Upper lobe of left lung (tissue), 6 donors: Measurements from ENCODE around the gene DGCR2. TPM values are rescaled to one million over a fixed set of nuclear protein-coding genes. Genes with fewer than 3 reads are reported as not detected.

Source experiments
- ATAC-seq, 2 donors: fragments of 200-7000 bp; cut with Tn5 transposase; one replicate each; pipeline ENCODE4 v1.9.1; 2022; ENCODE audit warnings: mild to moderate bottlenecking in 2 of 2, moderate library complexity in 2 of 2; ENCODE audit not compliant: low FRiP score in 2 of 2
- DNase-seq, 2 donors: peaks; one replicate each; pipeline ENCODE4 v3.0.0-alpha.2; 2019 to 2020
- H3K27ac ChIP-seq, 4 donors: fragments of 200-600 bp; sonication (generic); one replicate each; pipeline ENCODE4 v1.5.1; 2016 to 2019
- H3K27me3 ChIP-seq, 4 donors: fragments of 200-600 bp; sonication (generic); one replicate each; pipeline ENCODE4 v1.5.1; 2017 to 2019
- H3K36me3 ChIP-seq, 4 donors: fragments of 200-600 bp; sonication (generic); one replicate each; pipeline ENCODE4 v1.5.1; 2016 to 2019
- H3K4me1 ChIP-seq, 4 donors: fragments of 200-600 bp; sonication (generic); one replicate each; pipeline ENCODE4 v1.5.1; 2018 to 2019
- H3K4me3 ChIP-seq, 4 donors: fragments of 200-600 bp; sonication (generic); one replicate each; pipeline ENCODE4 v1.5.1; 2017 to 2019; ENCODE audit warnings: mild to moderate bottlenecking in 2 of 4, moderate library complexity in 1 of 4
- H3K9me3 ChIP-seq, 4 donors: fragments of 200-600 bp; sonication (generic); one replicate each; pipeline ENCODE4 v1.5.1; 2018 to 2019
- EP300 ChIP-seq, 4 donors: sonication (generic); formaldehyde crosslinking; IDR thresholded peaks; one replicate each; pipeline ENCODE4 v1.5.1; 2017; ENCODE audit warnings: antibody characterized with exemption in 4 of 4, control low read depth in 2 of 4
- POLR2A ChIP-seq, 4 donors: fragments of 450-650 bp; IDR thresholded peaks; one replicate each; pipeline ENCODE4 v1.5.1; 2016 to 2017; ENCODE audit warnings: antibody characterized with exemption in 4 of 4, mild to moderate bottlenecking in 2 of 4
- POLR2AphosphoS5 ChIP-seq, 2 donors: sonication (generic); formaldehyde crosslinking; IDR thresholded peaks; one replicate each; pipeline ENCODE4 v1.5.1; 2017; ENCODE audit warnings: antibody characterized with exemption in 2 of 2
- WGBS, 2 donors: methylation state at CpG; one replicate each; pipeline ENCODE4 v1.1.5; 2017 to 2018; 5-methylcytosine and 5-hydroxymethylcytosine counted together
- total RNA-seq, 6 donors: library from RNA; depleted of rRNA in 4 of 6; stranded (reverse); fragments of >200 nt in 4 of 6; gene quantifications; one replicate each; pipeline versions ENCODE4 v1.1.0 to v1.2.1, GENCODE V29; 2016 to 2021
- TF ChIP-seq, protein P1 (sequence below), 6 experiments: fragments of 450-650 bp in 4 of 6; fragments of 200-600 bp in 2 of 6; sonication (generic) in 2 of 6; IDR thresholded peaks; one replicate each; pipeline ENCODE4 v1.5.1; 2016 to 2019; ENCODE audit warnings: antibody characterized with exemption in 6 of 6
- donor health status: DM: no; HTN: no; CAD: no; lungs with moderate emphysema.
- donor health status: DM: no; HTN: yes; CAD: no; lungs with severe emphysema.

Gene DGCR2
- total RNA-seq, 6 donors from 2014 or later, result 65.9 to 101 (median 89.9) TPM

DNA sequence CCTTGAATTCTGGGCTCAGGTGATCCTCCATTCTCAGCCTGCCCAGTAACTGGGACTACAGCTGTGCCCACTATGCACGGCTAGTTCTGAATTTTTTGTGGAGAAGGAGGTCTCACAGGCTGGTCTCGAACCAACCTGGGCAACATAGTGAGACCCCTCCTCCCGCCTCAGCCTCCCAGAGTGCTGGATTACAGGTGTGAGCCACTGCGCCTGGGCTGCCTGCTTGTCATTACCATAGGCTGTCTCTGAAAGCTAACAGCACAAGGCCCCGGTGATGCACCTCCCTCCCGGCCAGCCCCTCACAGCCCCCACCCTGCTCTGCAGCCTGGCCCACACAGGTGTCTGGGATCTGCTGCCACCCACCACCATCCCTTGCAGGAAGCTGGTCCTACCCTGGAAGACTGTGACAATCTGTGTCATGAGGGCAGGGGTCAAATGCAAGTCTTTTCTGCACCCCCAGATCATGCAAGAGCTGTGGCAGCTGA lies 82.4 kb downstream of the DGCR2 start:
- DNase-seq, result peak in 1 of 2 donors; percentile 39
- peaks cover 24 to 87% (median 73%) of the 10 kb centered on the region in 4 donors for H3K36me3 ChIP-seq
- no peak overlapping the region for H3K27ac ChIP-seq
- H3K4me3 ChIP-seq, result no peak overlapping the region
- H3K9me3 ChIP-seq, result no peaks in the 10 kb centered on the region
- H3K4me1 ChIP-seq, result no peaks in the 10 kb centered on the region
- no peak for ATAC-seq
- no peaks in the 10 kb centered on the region for H3K27me3 ChIP-seq
- WGBS, 2 donors, result 90 to 93% methylated on average over 2 to 6 of the region's 6 CpGs
- no peak for TF ChIP-seq EP300 (IDR thresholded peaks at IDR 0.05)
- TF ChIP-seq POLR2AphosphoS5 (IDR thresholded peaks at IDR 0.05), result no peak
- TF ChIP-seq POLR2A (IDR thresholded peaks at IDR 0.05), result no peak
- TF ChIP-seq, protein P1, sequence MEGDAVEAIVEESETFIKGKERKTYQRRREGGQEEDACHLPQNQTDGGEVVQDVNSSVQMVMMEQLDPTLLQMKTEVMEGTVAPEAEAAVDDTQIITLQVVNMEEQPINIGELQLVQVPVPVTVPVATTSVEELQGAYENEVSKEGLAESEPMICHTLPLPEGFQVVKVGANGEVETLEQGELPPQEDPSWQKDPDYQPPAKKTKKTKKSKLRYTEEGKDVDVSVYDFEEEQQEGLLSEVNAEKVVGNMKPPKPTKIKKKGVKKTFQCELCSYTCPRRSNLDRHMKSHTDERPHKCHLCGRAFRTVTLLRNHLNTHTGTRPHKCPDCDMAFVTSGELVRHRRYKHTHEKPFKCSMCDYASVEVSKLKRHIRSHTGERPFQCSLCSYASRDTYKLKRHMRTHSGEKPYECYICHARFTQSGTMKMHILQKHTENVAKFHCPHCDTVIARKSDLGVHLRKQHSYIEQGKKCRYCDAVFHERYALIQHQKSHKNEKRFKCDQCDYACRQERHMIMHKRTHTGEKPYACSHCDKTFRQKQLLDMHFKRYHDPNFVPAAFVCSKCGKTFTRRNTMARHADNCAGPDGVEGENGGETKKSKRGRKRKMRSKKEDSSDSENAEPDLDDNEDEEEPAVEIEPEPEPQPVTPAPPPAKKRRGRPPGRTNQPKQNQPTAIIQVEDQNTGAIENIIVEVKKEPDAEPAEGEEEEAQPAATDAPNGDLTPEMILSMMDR (IDR thresholded peaks at IDR 0.05), result no peak

DNA sequence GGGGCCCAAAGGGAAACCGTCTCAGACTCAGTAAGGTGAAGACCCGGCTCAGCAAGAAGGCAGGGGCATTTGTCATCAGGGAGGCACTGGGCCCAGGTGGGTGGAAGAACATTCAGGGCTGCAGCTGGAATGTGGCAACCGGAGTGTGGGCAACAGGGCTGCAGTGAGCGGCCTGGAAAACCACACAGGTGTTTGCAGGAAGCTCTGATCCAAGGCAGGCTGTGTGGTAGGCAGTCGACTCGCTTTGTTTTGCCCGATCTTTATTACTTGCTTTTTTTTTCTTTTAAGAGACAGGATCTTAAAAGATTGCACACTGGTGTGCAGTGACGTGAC lies 82.8 kb downstream of the DGCR2 start:
- H3K27me3 ChIP-seq, result no peaks in the 10 kb centered on the region
- H3K27ac ChIP-seq, result no peak overlapping the region
- ATAC-seq (no peak), DNase-seq (no peak)
- H3K4me1 ChIP-seq, result no peaks in the 10 kb centered on the region
- no peak for TF ChIP-seq POLR2A (IDR thresholded peaks at IDR 0.05)
- TF ChIP-seq EP300 (IDR thresholded peaks at IDR 0.05), result no peak
- no peak for TF ChIP-seq POLR2AphosphoS5 (IDR thresholded peaks at IDR 0.05)
- TF ChIP-seq, protein P1 (IDR thresholded peaks at IDR 0.05), result no peak
- peaks cover 20 to 82% (median 69%) of the 10 kb centered on the region in 4 donors for H3K36me3 ChIP-seq
- no peaks in the 10 kb centered on the region for H3K9me3 ChIP-seq
- 90 to 94% methylated on average over 7 to 8 of the region's 8 CpGs for WGBS, 2 donors
- no peak overlapping the region for H3K4me3 ChIP-seq

DNA sequence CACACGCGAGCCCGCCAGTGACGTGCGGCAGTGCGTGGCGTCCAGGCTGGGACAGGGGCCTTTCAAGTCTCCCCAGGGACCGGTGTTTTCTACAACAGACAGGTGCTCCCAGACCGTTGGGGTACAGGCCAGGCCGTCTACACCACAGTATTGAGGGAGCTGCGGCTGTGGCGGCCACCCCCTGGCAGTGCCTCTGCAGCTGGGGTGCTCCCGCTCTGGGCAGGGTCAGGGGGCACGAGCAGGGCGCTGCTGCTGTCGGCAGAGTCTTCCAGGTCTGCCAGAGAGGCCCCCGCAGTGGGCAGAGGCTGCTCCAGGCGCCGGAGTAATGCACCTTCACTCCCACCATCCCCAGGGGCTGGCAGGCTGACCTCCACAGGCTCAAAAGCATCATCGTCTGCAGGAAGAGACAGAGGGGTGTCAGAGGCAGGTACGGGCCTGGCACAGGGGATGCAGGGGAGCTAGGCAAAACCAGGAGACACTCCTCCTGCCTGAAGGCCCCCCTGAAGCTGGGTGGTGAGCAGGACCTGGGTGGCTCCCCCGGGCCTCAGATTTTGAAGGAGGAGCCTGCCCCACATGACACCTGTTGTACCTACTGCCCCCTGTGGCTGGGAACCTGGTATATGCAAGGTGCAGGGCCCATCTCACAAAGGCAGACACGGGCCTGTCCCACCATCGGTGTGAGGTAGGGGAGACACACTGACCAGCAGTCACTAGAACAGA lies 83.3 kb downstream of the DGCR2 start:
- no peaks in the 10 kb centered on the region for H3K9me3 ChIP-seq
- no peak for TF ChIP-seq POLR2A (IDR thresholded peaks at IDR 0.05)
- TF ChIP-seq POLR2AphosphoS5 (IDR thresholded peaks at IDR 0.05), result no peak
- TF ChIP-seq EP300 (IDR thresholded peaks at IDR 0.05), result no peak
- TF ChIP-seq, protein P1 (IDR thresholded peaks at IDR 0.05), result no peak

DNA sequence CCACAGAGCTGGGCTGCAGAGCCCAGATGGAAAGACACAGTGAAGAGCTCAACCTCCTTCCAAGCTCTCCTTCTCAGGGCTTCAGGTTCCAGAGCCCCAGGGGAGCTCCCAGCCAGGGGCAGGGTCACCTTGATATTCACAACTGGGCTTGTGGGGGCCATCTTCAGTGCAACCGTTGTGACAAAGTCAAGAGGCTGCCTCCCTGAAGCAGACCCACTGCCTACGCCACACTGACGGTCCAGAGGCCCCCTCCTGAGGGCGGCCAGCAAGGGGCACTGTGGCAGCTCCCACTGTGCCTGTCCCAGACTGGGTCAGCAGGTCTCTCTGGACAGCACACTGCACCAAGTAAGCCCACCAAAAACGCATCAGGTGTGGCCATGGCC lies 84.1 kb downstream of the DGCR2 start:
- no peak overlapping the region for H3K4me3 ChIP-seq
- TF ChIP-seq POLR2AphosphoS5 (IDR thresholded peaks at IDR 0.05) (no peak), POLR2A (IDR thresholded peaks at IDR 0.05) (no peak), EP300 (IDR thresholded peaks at IDR 0.05) (no peak)
- TF ChIP-seq, protein P1 (IDR thresholded peaks at IDR 0.05), result no peak
- no peaks in the 10 kb centered on the region for H3K4me1 ChIP-seq
- peak; percentile 10 to 26 for DNase-seq
- H3K9me3 ChIP-seq, result no peaks in the 10 kb centered on the region
- WGBS, 2 donors, result 85 to 100% methylated on average over 1 to 5 of the region's 5 CpGs
- ATAC-seq, result no peak
- H3K27ac ChIP-seq, result no peak overlapping the region
- H3K27me3 ChIP-seq, result no peaks in the 10 kb centered on the region
- H3K36me3 ChIP-seq, result peaks cover 18 to 70% (median 57%) of the 10 kb centered on the region in 4 donors

More for the DNA sequence above, 83.3 kb downstream of the DGCR2 start:
- Histone ChIP-seq H3K27ac (no peak overlapping the region), H3K36me3 (peaks cover 18 to 77% (median 64%) of the 10 kb centered on the region in 4 donors), H3K4me3 (no peak overlapping the region), H3K27me3 (no peaks in the 10 kb centered on the region), H3K4me1 (no peaks in the 10 kb centered on the region)
- ATAC-seq (no peak), DNase-seq (peak; percentile 18 to 80)
- 94 to 97% methylated on average over 8 to 14 of the region's 24 CpGs for WGBS, 2 donors
